ENCODE data around the gene TMCC2. TPM values are rescaled to one million over a fixed set of nuclear protein-coding genes. Genes with fewer than 3 reads are reported as not detected.

The TMCC2 gene
- total and polyA plus RNA-seq, 10 donors, result 0.74 to 146 (median 7.7) TPM

DNA sequence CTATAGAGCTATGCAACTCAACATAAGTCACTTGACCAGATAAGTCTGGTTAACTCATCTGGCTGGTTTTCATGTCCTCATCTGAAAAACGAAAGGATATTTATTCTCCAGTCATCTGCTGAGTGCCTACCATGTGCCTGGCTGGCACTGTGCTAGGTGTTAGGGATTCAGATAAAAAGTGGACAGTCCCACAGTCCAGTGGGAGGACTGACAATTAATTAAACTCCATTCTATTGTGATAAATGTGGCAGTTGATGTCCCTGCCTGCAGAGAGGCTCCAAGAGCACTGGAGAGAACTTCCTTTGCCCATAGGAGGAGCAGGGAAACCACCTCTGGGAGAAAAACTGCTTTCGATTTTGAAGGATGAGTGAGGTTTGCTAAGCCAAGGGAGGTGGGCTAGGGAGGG lies 88.4 kb downstream of the TMCC2 start:
- Histone ChIP-seq H3K27me3 (replicated peaks in 1 of 7) (no peaks in the 10 kb centered on the region), H3K4me3 (peak overlapping the region in 2 of 8 donors; percentile 2 to 93), H3K9me3 (no peaks in the 10 kb centered on the region), H3K36me3 (peaks cover 0 to 13% (median 3%) of the 10 kb centered on the region in 6 donors), H3K4me1 (peaks cover 76 to 100% (median 95%) of the 10 kb centered on the region in 6 donors), H3K27ac (peak overlapping the region; percentile 16 to 97 (median 93))
- TF ChIP-seq, protein P1, sequence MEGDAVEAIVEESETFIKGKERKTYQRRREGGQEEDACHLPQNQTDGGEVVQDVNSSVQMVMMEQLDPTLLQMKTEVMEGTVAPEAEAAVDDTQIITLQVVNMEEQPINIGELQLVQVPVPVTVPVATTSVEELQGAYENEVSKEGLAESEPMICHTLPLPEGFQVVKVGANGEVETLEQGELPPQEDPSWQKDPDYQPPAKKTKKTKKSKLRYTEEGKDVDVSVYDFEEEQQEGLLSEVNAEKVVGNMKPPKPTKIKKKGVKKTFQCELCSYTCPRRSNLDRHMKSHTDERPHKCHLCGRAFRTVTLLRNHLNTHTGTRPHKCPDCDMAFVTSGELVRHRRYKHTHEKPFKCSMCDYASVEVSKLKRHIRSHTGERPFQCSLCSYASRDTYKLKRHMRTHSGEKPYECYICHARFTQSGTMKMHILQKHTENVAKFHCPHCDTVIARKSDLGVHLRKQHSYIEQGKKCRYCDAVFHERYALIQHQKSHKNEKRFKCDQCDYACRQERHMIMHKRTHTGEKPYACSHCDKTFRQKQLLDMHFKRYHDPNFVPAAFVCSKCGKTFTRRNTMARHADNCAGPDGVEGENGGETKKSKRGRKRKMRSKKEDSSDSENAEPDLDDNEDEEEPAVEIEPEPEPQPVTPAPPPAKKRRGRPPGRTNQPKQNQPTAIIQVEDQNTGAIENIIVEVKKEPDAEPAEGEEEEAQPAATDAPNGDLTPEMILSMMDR (IDR thresholded peaks at IDR 0.05 in 8 of 11, conservative IDR thresholded peaks at IDR 0.05 in 3 of 11), result no peak
- TF ChIP-seq POLR2A (IDR thresholded peaks at IDR 0.05), result no peak
- TF ChIP-seq POLR2AphosphoS5 (IDR thresholded peaks at IDR 0.05), result no peak
- WGBS, 5 donors, result 23 to 32% (median 26%) methylated on average over 2 of the region's 2 CpGs
- intact Hi-C loops (cut with DNase I; ENCODE audit: low total_unique reads), result no loop called here
- no peak for DNase-seq

DNA sequence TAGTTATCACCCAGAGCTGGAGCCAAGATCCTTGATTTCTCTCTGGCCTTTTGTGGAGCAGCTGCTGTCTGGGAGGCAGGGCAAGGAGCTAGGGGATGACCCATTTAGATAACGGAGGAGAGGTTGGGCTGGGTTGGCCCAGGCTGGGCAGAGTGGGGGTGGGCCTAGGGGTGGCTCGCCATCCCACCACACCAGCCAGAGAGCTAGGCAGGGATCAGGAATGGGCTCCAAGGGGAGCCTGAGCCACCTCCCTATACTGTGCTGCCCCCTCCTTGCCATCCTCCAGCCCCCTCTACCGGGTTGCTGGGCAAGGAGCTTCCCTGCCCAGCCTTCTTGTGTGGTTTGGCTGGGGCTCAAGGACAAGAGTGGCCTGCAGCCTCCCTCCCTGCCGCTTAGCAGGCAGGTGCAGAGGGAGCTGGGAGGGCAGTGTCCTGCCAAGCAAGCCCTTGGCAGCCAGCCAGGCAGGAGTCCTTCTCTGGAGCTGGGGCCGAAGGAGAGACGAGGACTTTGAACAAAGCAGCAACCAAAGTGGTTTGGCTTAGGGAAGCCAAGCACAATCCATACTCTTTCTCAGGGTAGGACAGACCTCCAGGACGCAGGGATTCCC lies 89.7 kb downstream of the TMCC2 start:
- Histone ChIP-seq H3K36me3 (peaks cover 0 to 6% (median 0%) of the 10 kb centered on the region in 6 donors), H3K27ac (peak overlapping the region; percentile 12 to 97 (median 95)), H3K4me3 (peak overlapping the region in 2 of 8 donors; percentile 16 to 93), H3K9me3 (no peaks in the 10 kb centered on the region), H3K4me1 (peaks cover 71 to 95% (median 92%) of the 10 kb centered on the region in 6 donors), H3K27me3 (replicated peaks in 1 of 7) (no peaks in the 10 kb centered on the region)
- peak; percentile 81 for DNase-seq
- TF ChIP-seq POLR2AphosphoS5 (IDR thresholded peaks at IDR 0.05) (peak in 2 of 3 donors; percentile 36 to 63), POLR2A (IDR thresholded peaks at IDR 0.05) (no peak)
- TF ChIP-seq, protein P1 (IDR thresholded peaks at IDR 0.05 in 8 of 11, conservative IDR thresholded peaks at IDR 0.05 in 3 of 11), result no peak
- intact Hi-C loops (cut with DNase I; ENCODE audit: low total_unique reads), result no loop called here
- WGBS, 5 donors, result 33 to 54% (median 46%) methylated on average over 6 to 7 of the region's 7 CpGs

DNA sequence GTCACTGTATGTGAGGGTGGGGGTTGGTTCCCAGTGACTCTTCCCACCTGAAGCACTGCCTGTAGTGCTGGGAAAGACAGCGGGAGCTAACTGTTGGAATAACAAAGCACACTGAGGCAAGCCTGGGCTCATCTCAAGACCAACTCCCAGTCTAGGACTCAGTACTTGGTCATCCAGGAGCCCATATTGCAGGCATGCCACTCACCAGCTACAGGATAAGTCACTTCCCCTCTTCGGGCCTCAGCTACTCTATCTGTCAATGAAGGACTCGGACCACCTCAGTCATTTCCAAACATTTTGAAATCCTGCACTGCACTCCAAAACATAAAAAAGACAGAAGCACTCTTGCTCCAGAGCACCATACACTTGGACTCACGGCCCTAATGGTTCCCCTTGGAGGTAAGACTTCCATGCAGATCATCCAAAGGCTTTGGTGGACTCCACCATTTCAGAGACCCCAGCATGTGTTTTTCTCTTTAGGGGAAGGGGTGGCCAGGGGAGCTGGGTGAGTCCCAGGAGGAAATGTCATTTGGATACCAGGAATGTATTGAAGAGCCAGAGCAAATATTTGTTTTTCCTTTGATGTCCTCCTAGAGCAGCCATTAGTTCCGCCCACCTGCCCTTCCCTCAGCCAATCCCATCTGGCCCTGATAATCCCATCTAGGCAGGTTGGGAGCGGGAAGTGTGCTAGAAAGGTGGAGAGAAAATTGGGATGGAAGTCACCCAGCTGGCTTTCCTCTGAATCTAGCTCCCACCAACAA lies 90.7 kb downstream of the TMCC2 start:
- TF ChIP-seq, protein P1 (IDR thresholded peaks at IDR 0.05 in 8 of 11, conservative IDR thresholded peaks at IDR 0.05 in 3 of 11), result no peak
- no peak for TF ChIP-seq POLR2AphosphoS5 (IDR thresholded peaks at IDR 0.05)
- DNase-seq, result no peak
- H3K4me3 ChIP-seq, result peak overlapping the region in 6 of 8 donors; percentile 9 to 93 (median 84)
- peak overlapping the region; percentile 19 to 97 (median 95) for H3K27ac ChIP-seq
- H3K4me1 ChIP-seq, result peaks cover 61 to 89% (median 83%) of the 10 kb centered on the region in 6 donors
- no peaks in the 10 kb centered on the region for H3K9me3 ChIP-seq
- H3K36me3 ChIP-seq, result peaks cover 0 to 6% (median 0%) of the 10 kb centered on the region in 6 donors
- no peaks in the 10 kb centered on the region for H3K27me3 ChIP-seq (replicated peaks in 1 of 7)
- intact Hi-C loops (cut with DNase I; ENCODE audit: low total_unique reads), result no loop called here
- WGBS, 5 donors, result 71 to 84% (median 74%) methylated on average over 6 of the region's 6 CpGs

Data from spleen (tissue), 11 donors.